NCI-H1105 (cell line): ENCODE measurements around the gene S1PR3.

Source experiments
- DNase-seq: peaks from one replicate; lab custom pipeline; 2025; lab: John Stamatoyannopoulos, UW

S1PR3 gene

GRCh38 chr9:88993327-88993726 lies 2.1 kb downstream of the S1PR3 start:
- no peak for DNase-seq

GRCh38 chr9:88993871-88994460 lies 2.7 kb downstream of the S1PR3 start:
- no peak for DNase-seq

- no peak for DNase-seq
Measured at GRCh38 chr9:88994469-88995199, 3.4 kb downstream of the S1PR3 start.

DNA sequence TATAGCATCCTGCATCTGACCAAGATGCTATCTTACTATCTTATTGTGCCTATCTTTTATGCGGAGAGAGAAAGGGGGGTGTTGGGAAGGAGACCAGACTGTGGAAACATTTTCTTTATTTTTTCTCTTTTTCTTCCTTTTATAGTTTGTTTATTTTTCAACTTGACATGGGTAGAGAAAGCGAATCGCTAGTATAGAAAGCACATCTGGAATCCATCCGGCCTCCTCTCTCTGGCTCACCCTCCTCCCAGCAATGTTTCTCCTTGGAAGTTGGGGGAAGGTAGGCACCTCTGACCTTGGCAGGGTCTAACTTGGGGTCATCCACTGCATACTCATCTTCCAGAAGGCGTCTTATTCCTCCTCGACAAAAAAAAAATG lies 3.9 kb downstream of the S1PR3 start:
- DNase-seq = no peak

DNA sequence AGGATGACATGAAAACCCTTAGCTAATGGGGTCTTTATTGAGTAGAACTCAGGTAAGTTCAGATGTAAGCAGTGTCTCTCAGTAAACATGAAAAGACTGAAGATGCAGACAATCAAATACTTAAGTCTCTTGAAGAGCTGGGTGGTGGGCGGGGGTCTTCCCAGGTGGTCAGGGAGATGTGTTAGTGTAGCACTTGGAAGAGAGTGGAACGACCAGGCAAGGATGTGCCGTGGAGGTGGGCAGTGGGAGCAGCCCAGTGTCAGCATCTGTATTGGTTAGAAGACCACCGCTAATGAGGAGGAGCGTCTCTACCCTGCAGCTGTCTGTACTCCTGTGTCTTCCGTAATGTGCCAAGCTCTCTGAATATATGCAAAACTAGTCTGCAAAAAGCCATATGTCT lies 4.4 kb downstream of the S1PR3 start:
- DNase-seq = no peak

GRCh38 chr9:88996046-88996920 lies 5.0 kb downstream of the S1PR3 start:
- no peak for DNase-seq

GRCh38 chr9:88996921-88997235 lies 5.6 kb downstream of the S1PR3 start:
- DNase-seq = no peak

GRCh38 chr9:88997646-88998045 lies 6.4 kb downstream of the S1PR3 start:
- no peak for DNase-seq

GRCh38 chr9:88998503-88998902 lies 7.2 kb downstream of the S1PR3 start:
- no peak for DNase-seq

- DNase-seq = no peak
Measured at GRCh38 chr9:88998911-88999310, 7.6 kb downstream of the S1PR3 start.

GRCh38 chr9:89000371-89000781 lies 9.1 kb downstream of the S1PR3 start:
- no peak for DNase-seq

- peak; percentile 78 for DNase-seq
Measured at GRCh38 chr9:89000973-89001916, 10.0 kb downstream of the S1PR3 start.

- DNase-seq = no peak
Measured at GRCh38 chr9:89001917-89002540, 10.8 kb downstream of the S1PR3 start.

GRCh38 chr9:89002987-89003386 lies 11.7 kb downstream of the S1PR3 start:
- DNase-seq = no peak

DNA sequence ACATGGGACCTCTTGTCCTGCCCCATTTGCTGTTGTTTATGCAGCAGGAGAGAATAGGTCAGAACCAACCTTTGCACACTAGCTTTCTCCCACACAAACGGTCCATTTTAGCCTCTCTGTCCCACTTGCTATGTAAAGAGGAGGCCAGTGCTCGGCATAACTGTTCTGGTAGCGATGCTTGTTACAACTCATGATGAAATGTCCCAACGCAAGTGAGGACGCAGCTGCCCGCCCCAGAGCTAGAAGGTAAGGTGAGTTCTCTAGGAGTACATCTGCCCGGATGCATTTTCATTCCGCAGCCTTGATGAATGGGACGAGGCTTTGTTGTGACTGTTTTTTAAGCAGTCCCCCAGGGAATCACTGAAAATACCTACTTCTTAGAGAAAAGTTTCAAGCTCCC lies 14.1 kb downstream of the S1PR3 start:
- DNase-seq = no peak

- peak; percentile 15 for DNase-seq
Measured at GRCh38 chr9:89006267-89006666, 15.0 kb downstream of the S1PR3 start.

GRCh38 chr9:89006996-89007967 lies 16.0 kb downstream of the S1PR3 start:
- DNase-seq = no peak

DNA sequence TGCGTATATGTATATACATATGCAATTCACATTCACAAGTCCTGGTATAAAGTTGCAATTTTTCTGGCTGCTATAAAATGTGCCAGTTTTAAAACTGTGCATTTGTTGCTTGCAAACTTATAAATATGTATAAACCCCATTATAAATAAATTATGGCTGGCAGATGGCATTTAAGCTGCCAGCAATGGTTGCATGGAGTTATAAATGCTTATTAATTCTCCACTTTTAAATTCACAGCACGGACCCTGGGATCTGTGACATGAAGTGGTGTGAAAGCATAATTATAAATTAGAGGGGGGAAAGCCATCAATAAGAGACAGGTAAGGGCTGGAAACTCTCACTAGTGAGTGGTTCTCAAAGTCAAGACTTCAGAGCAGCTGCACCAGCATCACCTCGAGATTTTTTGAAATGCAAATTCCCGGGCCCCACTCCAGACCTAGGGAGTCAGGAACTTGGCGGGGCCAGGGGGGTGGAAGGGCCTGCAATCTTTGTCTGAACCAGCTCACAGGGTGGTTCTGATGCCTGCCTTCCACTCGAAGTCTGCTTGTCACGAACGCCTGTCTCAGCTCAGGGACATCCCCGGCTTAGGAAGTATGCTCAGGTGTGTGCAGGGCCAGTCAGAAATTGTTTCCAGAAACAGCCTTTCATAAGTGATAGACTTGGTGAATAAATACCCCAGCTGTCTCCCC lies 16.9 kb downstream of the S1PR3 start:
- no peak for DNase-seq

DNA sequence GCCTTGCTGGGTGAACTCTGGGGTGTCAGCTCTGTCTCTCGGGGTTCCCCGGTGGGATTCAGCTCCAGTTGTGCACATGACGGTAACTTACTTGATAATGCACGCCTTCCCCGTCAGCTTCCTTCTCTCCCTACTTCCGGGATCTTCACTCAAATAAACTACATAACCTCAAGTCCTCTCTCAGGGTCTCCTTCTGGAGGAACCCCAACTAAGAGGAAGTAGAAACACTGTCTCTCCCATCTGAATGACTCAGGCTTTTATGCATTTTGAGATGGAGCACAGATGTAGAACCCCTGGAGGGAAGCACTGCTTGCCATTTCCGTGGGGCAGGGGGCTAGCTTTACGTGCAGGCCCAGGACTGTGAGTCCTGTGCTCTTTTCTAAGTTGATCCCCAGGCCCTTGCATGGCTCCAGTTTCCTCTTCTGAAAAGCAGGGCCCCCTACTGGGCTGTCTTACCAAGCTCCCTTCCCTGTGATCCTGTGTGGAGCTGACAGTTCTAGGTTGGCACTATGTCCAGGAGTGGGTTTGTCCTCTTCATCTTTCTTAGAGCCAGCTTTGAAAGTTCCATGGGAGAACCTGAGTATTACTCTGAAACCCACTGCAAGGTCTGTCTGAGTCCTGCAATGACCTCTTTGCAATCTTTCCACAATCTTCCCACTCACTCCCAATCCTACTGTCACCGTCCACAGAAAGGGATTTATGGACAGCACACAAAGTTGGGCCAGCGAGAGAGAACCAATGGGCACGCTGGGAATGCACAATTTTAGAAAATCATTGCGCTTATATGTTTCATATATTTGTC lies 17.7 kb downstream of the S1PR3 start:
- DNase-seq = no peak
